ENCODE data around the gene DBN1.

The DBN1 gene

GRCh38 chr5:177455661-177456590, 17.5 kb downstream of the DBN1 start:
- DNase-seq = peak; percentile 93

- DNase-seq = peak; percentile 93
These were observed 18.3 kb downstream of the DBN1 start for GRCh38 chr5:177455036-177455660.

- DNase-seq = peak; percentile 96
These were observed 18.9 kb downstream of the DBN1 start for GRCh38 chr5:177454397-177455035.

- no peak for DNase-seq
These were observed 19.5 kb downstream of the DBN1 start for GRCh38 chr5:177453852-177454396.

GRCh38 chr5:177452688-177453638, 20.5 kb downstream of the DBN1 start:
- DNase-seq = no peak

GRCh38 chr5:177450667-177451424, 22.6 kb downstream of the DBN1 start:
- DNase-seq = no peak

- DNase-seq = no peak
These were observed 24.0 kb downstream of the DBN1 start for GRCh38 chr5:177449140-177450061.

- no peak for DNase-seq
These were observed 25.0 kb downstream of the DBN1 start for GRCh38 chr5:177448244-177448950.

- no peak for DNase-seq
These were observed 25.7 kb downstream of the DBN1 start for GRCh38 chr5:177447611-177448243.

GRCh38 chr5:177447066-177447610, 26.3 kb downstream of the DBN1 start:
- DNase-seq = peak; percentile 88

- peak; percentile 81 for DNase-seq
These were observed 27.0 kb downstream of the DBN1 start, which contains the start of gene PRR7 for GRCh38 chr5:177446200-177447065. TSS of gene PRR7 (plus strand) at chr5:177446814. CDS start at chr5:177455068, 8,254 bp downstream.

- peak; percentile 26 for DNase-seq
These were observed 27.6 kb downstream of the DBN1 start for GRCh38 chr5:177445917-177446199.

GRCh38 chr5:177445052-177445916, 28.1 kb downstream of the DBN1 start:
- DNase-seq = peak; percentile 54

GRCh38 chr5:177444106-177445051, 29.1 kb downstream of the DBN1 start:
- DNase-seq = peak; percentile 65

GRCh38 chr5:177443144-177443983, 30.1 kb downstream of the DBN1 start:
- DNase-seq = no peak
